Nephron (organoid): ENCODE results near the gene ODC1.

Experiments
- H3K27ac Mint-ChIP-seq, 3 experiments: 2 replicates each; pipeline ENCODE4 v1.8.0; 2020; ENCODE audit warnings: mixed read lengths in 3 of 3, mild to moderate bottlenecking in 2 of 3, moderate library complexity in 1 of 3
- H3K27me3 Mint-ChIP-seq: 2 replicates; pipeline ENCODE4 v1.8.0; 2021; ENCODE audit warnings: low read depth, mild to moderate bottlenecking, moderate library complexity, mixed read lengths
- H3K36me3 Mint-ChIP-seq: 2 replicates; pipeline ENCODE4 v1.8.0; 2020; ENCODE audit warnings: low read depth, mixed read lengths
- H3K4me1 Mint-ChIP-seq: 2 replicates; pipeline ENCODE4 v1.8.0; 2020; ENCODE audit warnings: mixed read lengths
- H3K4me3 Mint-ChIP-seq, 3 experiments: 2 replicates each; pipeline ENCODE4 v1.8.0; 2020; ENCODE audit warnings: mild to moderate bottlenecking in 3 of 3, mixed read lengths in 3 of 3, moderate library complexity in 2 of 3
- H3K9me3 Mint-ChIP-seq: 2 replicates; pipeline ENCODE4 v1.8.0; 2020; ENCODE audit warnings: mixed read lengths
- CTCF ChIP-seq, 3 experiments: fragments of 200-600 bp; sonication (generic); IDR thresholded peaks; one replicate each; pipeline ENCODE4 v1.5.0; 2021; ENCODE audit warnings: antibody characterized with exemption in 3 of 3; ENCODE audit not compliant: unreplicated experiment in 3 of 3

ODC1 gene

DNA sequence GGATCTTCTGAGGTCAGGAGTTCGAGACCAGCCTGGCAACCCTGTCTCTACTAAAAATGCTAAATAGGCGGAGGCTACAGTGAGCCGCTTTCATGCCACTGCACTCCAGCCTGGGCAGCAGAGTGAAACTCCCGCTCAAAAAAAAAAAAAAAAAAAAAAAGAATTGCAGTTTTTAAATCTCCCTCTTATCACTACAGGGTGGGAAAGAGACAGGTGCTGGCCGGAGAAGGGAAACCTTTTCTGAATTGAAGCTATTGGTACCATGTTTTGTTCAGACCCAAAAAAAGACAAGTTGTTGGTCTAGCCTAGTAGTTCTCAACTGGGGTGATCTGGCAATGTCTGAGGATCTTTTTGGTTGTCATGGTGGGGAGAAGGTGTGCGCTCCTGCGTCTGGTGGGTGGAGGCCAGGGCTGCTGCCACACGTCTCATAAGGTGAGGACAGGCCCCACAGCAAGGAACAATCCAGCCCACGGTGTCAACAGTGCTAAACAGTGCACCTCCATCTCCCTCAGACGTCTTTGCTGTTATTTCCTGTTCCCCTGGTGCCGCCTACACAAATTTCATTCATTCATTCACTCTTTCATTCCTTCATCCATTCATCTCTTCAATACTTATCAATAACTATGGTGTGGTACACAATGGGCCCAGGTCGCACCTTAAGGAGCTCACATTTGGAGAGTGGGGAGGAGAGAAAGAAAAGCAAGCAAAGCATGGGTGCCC, 28.8 kb upstream of the ODC1 start:
- peak overlapping the region in 1 of 3 experiments; percentile 13 for H3K4me3 Mint-ChIP-seq
- peaks cover 19% of the 10 kb centered on the region for H3K4me1 Mint-ChIP-seq
- TF ChIP-seq CTCF (IDR thresholded peaks at IDR 0.05; ENCODE audit: unreplicated experiment in 3 of 3) = no peak
- no peaks in the 10 kb centered on the region for H3K36me3 Mint-ChIP-seq
- no peaks in the 10 kb centered on the region for H3K9me3 Mint-ChIP-seq
- H3K27ac Mint-ChIP-seq = peak overlapping the region in 2 of 3 experiments; percentile 1 to 92
- H3K27me3 Mint-ChIP-seq = peaks cover 13% of the 10 kb centered on the region

DNA sequence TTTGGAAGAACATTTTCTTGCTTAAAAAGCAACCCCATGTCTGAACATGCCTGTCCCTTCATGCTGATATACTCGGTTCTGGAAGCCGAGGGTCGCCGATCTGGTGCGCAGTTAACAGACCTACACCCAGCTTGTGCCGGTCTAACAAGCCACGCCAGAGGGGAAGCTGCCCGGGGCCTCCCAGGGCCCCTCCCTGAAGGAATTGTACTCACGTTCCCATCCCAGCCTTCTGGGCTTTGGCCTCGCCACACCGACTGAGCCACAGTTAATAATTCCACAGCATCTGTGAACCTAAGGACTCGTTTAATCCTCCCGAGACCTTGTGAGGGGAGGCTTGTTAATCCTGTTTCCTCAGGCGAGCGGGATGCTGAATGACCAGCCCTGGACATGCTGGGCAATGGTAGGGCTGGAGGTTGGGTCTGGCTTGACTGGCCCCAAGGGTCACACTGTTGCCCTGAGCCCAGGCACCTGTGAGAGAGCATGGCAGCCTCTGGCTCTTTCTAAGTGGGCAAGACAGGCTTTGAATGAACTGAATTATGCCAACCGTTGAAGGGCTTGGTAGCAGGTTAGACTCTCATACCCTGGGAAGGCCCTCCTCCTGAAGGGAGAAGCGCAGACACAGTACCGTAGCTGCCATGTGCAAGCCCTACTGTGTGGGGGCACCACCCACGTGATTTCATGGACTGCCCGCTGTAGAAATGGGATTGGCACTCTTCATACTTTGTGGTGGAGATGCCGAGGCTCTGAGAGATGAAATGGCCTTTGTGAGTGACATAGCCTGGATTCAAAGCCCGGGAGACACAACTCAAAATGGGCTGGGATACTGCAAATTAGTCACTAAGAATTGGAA, 27.9 kb upstream of the ODC1 start:
- Mint-ChIP-seq H3K4me1 (peaks cover 19% of the 10 kb centered on the region), H3K36me3 (no peaks in the 10 kb centered on the region), H3K27me3 (peaks cover 10% of the 10 kb centered on the region), H3K9me3 (no peaks in the 10 kb centered on the region), H3K4me3 (no peak overlapping the region), H3K27ac (peak overlapping the region in 2 of 3 experiments; percentile 29 to 92)
- no peak for TF ChIP-seq CTCF (IDR thresholded peaks at IDR 0.05; ENCODE audit: unreplicated experiment in 3 of 3)

GRCh38 chr2:10475221-10475722, 27.1 kb upstream of the ODC1 start:
- Mint-ChIP-seq H3K4me3 (no peak overlapping the region), H3K27ac (peak overlapping the region in 1 of 3 experiments; percentile 92), H3K27me3 (peaks cover 9% of the 10 kb centered on the region), H3K4me1 (peaks cover 23% of the 10 kb centered on the region), H3K9me3 (no peaks in the 10 kb centered on the region), H3K36me3 (no peaks in the 10 kb centered on the region)
- TF ChIP-seq CTCF (IDR thresholded peaks at IDR 0.05; ENCODE audit: unreplicated experiment in 3 of 3) = no peak

- Mint-ChIP-seq H3K27me3 (peaks cover 15% of the 10 kb centered on the region), H3K4me1 (peaks cover 27% of the 10 kb centered on the region), H3K4me3 (no peak overlapping the region), H3K9me3 (no peaks in the 10 kb centered on the region), H3K36me3 (no peaks in the 10 kb centered on the region), H3K27ac (peak overlapping the region in 1 of 3 experiments; percentile 38)
- TF ChIP-seq CTCF (IDR thresholded peaks at IDR 0.05; ENCODE audit: unreplicated experiment in 3 of 3) = no peak
Observed at GRCh38 chr2:10473121-10473756, 25.1 kb upstream of the ODC1 start.

DNA sequence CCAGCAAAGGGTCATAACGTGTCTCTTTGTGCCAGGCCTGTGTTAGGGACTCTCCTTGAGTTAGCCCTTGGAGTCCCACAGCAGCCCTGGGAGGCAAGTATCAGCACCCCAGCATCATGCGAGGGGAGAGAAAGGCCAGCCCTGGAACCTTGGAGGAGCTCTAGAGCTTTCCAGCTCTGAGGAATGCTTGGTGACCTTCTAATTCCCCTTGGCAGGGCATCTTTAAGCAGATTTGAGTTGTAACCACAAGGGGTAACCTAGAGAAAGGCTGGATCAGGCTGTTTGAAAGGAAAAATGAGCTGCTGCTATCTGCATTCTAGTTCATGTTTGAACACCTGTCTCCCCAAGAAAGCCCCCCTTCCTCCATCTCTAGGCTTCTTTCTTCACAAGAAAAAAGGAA, 23.8 kb upstream of the ODC1 start:
- no peaks in the 10 kb centered on the region for H3K9me3 Mint-ChIP-seq
- peaks cover 17% of the 10 kb centered on the region for H3K4me1 Mint-ChIP-seq
- H3K36me3 Mint-ChIP-seq = no peaks in the 10 kb centered on the region
- no peak overlapping the region for H3K4me3 Mint-ChIP-seq
- peaks cover 16% of the 10 kb centered on the region for H3K27me3 Mint-ChIP-seq
- TF ChIP-seq CTCF (IDR thresholded peaks at IDR 0.05; ENCODE audit: unreplicated experiment in 3 of 3) = no peak
- H3K27ac Mint-ChIP-seq = no peak overlapping the region
